CD14-positive monocyte (primary cell): Measurements from ENCODE around the gene SLC12A2. TPM values are rescaled to one million over a fixed set of nuclear protein-coding genes. Genes with fewer than 3 reads are reported as not detected.

Source experiments
- DNase-seq, 3 donors: peaks; one replicate each; pipeline ENCODE4 v3.0.0-alpha.2; 2011 to 2022
- H2AFZ ChIP-seq: 2 replicates; pipeline ENCODE4 v1.6.0; 2012; ENCODE audit warnings: mild to moderate bottlenecking, low read depth, low read length, inconsistent platforms; ENCODE audit not compliant: insufficient read depth, poor library complexity, severe bottlenecking
- H3K27ac ChIP-seq, 2 donors: 1 replicate in 1 of 2; 2 replicates in 1 of 2; pipeline ENCODE4 v1.5.1; 2012 to 2013; ENCODE audit warnings: low read length in 2 of 2, control low read depth in 1 of 2, inconsistent platforms in 1 of 2, low read depth in 1 of 2, mild to moderate bottlenecking in 1 of 2
- H3K27me3 ChIP-seq, 2 donors: one replicate each; pipeline versions ENCODE4 v1.6.0 to v1.6.1; 2011 to 2013; ENCODE audit warnings: low read length in 2 of 2; ENCODE audit not compliant: control insufficient read depth in 2 of 2, insufficient read depth in 2 of 2
- H3K36me3 ChIP-seq, 2 donors: replicated peaks in 1 of 2; 1 replicate in 1 of 2; 2 replicates in 1 of 2; pipeline versions ENCODE4 v1.5.1 to v1.6.1; 2012 to 2013; ENCODE audit warnings: low read length in 2 of 2, control low read depth in 1 of 2, inconsistent platforms in 1 of 2, mild to moderate bottlenecking in 1 of 2; ENCODE audit not compliant: insufficient read depth in 2 of 2, control insufficient read depth in 1 of 2
- H3K4me1 ChIP-seq, 2 donors: 1 replicate in 1 of 2; 2 replicates in 1 of 2; pipeline versions ENCODE4 v1.5.1 to v1.6.1; 2012 to 2013; ENCODE audit warnings: low read length in 2 of 2, control low read depth in 1 of 2, inconsistent platforms in 1 of 2, mild to moderate bottlenecking in 1 of 2, moderate library complexity in 1 of 2; ENCODE audit not compliant: insufficient read depth in 2 of 2, control insufficient read depth in 1 of 2
- H3K4me2 ChIP-seq: replicated peaks from 2 replicates; pipeline ENCODE3; 2012; ENCODE audit warnings: low read length, moderate library complexity, mild to moderate bottlenecking; ENCODE audit not compliant: poor library complexity, severe bottlenecking; ENCODE audit errors: extremely low read depth
- H3K4me3 ChIP-seq, 3 experiments: fragments of 200-600 bp in 1 of 3; sonication (generic) in 1 of 3; replicated peaks in 1 of 3; 1 replicate in 2 of 3; 2 replicates in 1 of 3; pipeline ENCODE4 v1.5.1; 2011 to 2013; ENCODE audit warnings: low read length in 3 of 3, mild to moderate bottlenecking in 3 of 3, control low read depth in 2 of 3, low read depth in 2 of 3, inconsistent platforms in 1 of 3, moderate library complexity in 1 of 3
- H3K79me2 ChIP-seq: 2 replicates; pipeline ENCODE4 v1.6.0; 2012; ENCODE audit warnings: mild to moderate bottlenecking, control low read depth, inconsistent platforms, low read length, moderate library complexity; ENCODE audit not compliant: insufficient read depth
- H3K9ac ChIP-seq: 2 replicates; pipeline ENCODE4 v1.6.0; 2017; ENCODE audit warnings: low read length, mild to moderate bottlenecking; ENCODE audit not compliant: insufficient read depth, poor library complexity, severe bottlenecking
- H3K9me3 ChIP-seq, 2 donors: replicated peaks in 1 of 2; 1 replicate in 1 of 2; 2 replicates in 1 of 2; pipeline versions ENCODE4 v1.5.1 to v1.6.1; 2012 to 2013; ENCODE audit warnings: low read length in 2 of 2, control low read depth in 1 of 2; ENCODE audit not compliant: control insufficient read depth in 1 of 2, insufficient read depth in 1 of 2
- H4K20me1 ChIP-seq: 2 replicates; pipeline ENCODE4 v1.6.0; 2012; ENCODE audit warnings: mild to moderate bottlenecking, low read length, control low read depth, moderate library complexity; ENCODE audit not compliant: insufficient read depth
- H3K27ac Mint-ChIP-seq, 7 donors: one replicate each; pipeline ENCODE4 v1.8.0; 2020; ENCODE audit warnings: mild to moderate bottlenecking in 7 of 7, mixed read lengths in 7 of 7, moderate library complexity in 6 of 7, inconsistent platforms in 2 of 7
- H3K27me3 Mint-ChIP-seq, 3 donors: one replicate each; pipeline ENCODE4 v1.8.0; 2021 to 2022; ENCODE audit warnings: low read depth in 3 of 3, mild to moderate bottlenecking in 3 of 3, mixed read lengths in 3 of 3, moderate library complexity in 3 of 3, inconsistent platforms in 1 of 3
- H3K36me3 Mint-ChIP-seq, 2 donors: one replicate each; pipeline ENCODE4 v1.8.0; 2020; ENCODE audit warnings: mixed read lengths in 2 of 2, inconsistent platforms in 1 of 2, mild to moderate bottlenecking in 1 of 2
- H3K4me1 Mint-ChIP-seq: one replicate; pipeline ENCODE4 v1.8.0; 2020; ENCODE audit warnings: mild to moderate bottlenecking, mixed read lengths
- H3K4me3 Mint-ChIP-seq, 2 donors: one replicate each; pipeline ENCODE4 v1.8.0; 2020; ENCODE audit warnings: mild to moderate bottlenecking in 2 of 2, mixed read lengths in 2 of 2, moderate library complexity in 1 of 2
- H3K9me3 Mint-ChIP-seq, 7 donors: one replicate each; pipeline ENCODE4 v1.8.0; 2020 to 2022; ENCODE audit warnings: mixed read lengths in 7 of 7, mild to moderate bottlenecking in 6 of 7, moderate library complexity in 6 of 7, inconsistent platforms in 2 of 7
- CTCF ChIP-seq: fragments of 200-600 bp; IDR thresholded peaks from one replicate; pipeline ENCODE4 v1.8.0; 2022; ENCODE audit warnings: antibody characterized with exemption, mild to moderate bottlenecking
- WGBS: methylation state at CpG from one replicate; pipeline ENCODE4 v1.1.5; 2013; ENCODE audit warnings: missing lambda C conversion rate; ENCODE audit not compliant: insufficient coverage; 5-methylcytosine and 5-hydroxymethylcytosine counted together
- intact Hi-C, 2 donors: fragments of 100-400 bp; cut with micrococcal nuclease; formaldehyde crosslinking; loops; one replicate each; pipeline versions ENCODE4 v1.15.0 to v1.15.1; 2023
- polyA plus RNA-seq, 3 donors: library from polyadenylated mRNA; depleted of rRNA in 1 of 3; unstranded in 2 of 3; stranded (reverse) in 1 of 3; fragments of 300-500 nt in 2 of 3; fragments of >200 nt in 1 of 3; fragmentation: Illumina TruSeq in 2 of 3; gene quantifications; 1 replicate in 2 of 3; 2 replicates in 1 of 3; pipeline ENCODE4 v1.2.3, GENCODE V29; 2012 to 2021

The SLC12A2 gene
- polyA plus RNA-seq, 3 donors: 1.0 to 1.2 (median 1.0) TPM

GRCh38 chr5:128224336-128224735, 140.8 kb downstream of the SLC12A2 start:
- Histone ChIP-seq H3K4me2 (no peak overlapping the region), H3K9ac (no peak overlapping the region), H3K4me3 (no peak overlapping the region), H3K4me1 (no peaks in the 10 kb centered on the region), H4K20me1 (no peaks in the 10 kb centered on the region), H3K79me2 (no peaks in the 10 kb centered on the region), H3K36me3 (no peaks in the 10 kb centered on the region), H3K27ac (no peak overlapping the region), H3K27me3 (no peaks in the 10 kb centered on the region), H3K9me3 (no peaks in the 10 kb centered on the region), H2AFZ (no peak overlapping the region)
- Mint-ChIP-seq H3K36me3 (no peaks in the 10 kb centered on the region), H3K4me1 (no peaks in the 10 kb centered on the region), H3K9me3 (peaks cover 0 to 3% (median 0%) of the 10 kb centered on the region in 7 donors), H3K27ac (no peak overlapping the region), H3K4me3 (no peak overlapping the region), H3K27me3 (no peaks in the 10 kb centered on the region)
- no peak for DNase-seq
- no CpG with 5 or more reads among the region's 1 CpG for WGBS
- TF ChIP-seq CTCF: no peak
- intact Hi-C loops: no loop called here

GRCh38 chr5:128225245-128226030, 141.9 kb downstream of the SLC12A2 start:
- TF ChIP-seq CTCF: no peak

More at GRCh38 chr5:128225245-128226030, 141.9 kb downstream of the SLC12A2 start:
- Histone ChIP-seq H3K79me2 (no peaks in the 10 kb centered on the region), H3K4me1 (no peaks in the 10 kb centered on the region), H2AFZ (no peak overlapping the region), H3K9me3 (no peaks in the 10 kb centered on the region), H3K27ac (no peak overlapping the region), H3K4me2 (no peak overlapping the region), H3K36me3 (no peaks in the 10 kb centered on the region), H3K9ac (no peak overlapping the region), H3K4me3 (no peak overlapping the region), H4K20me1 (no peaks in the 10 kb centered on the region), H3K27me3 (no peaks in the 10 kb centered on the region)
- Mint-ChIP-seq H3K27me3 (peaks cover 0 to 2% (median 0%) of the 10 kb centered on the region in 3 donors), H3K27ac (no peak overlapping the region), H3K4me3 (no peak overlapping the region), H3K4me1 (no peaks in the 10 kb centered on the region), H3K36me3 (no peaks in the 10 kb centered on the region), H3K9me3 (peaks cover 0 to 3% (median 0%) of the 10 kb centered on the region in 7 donors)
- DNase-seq: no peak
- intact Hi-C loops: no loop called here
- 100% methylated on average over 1 of the region's 2 CpGs for WGBS
